Measurements from ENCODE around the gene MYOF.

The MYOF gene

DNA sequence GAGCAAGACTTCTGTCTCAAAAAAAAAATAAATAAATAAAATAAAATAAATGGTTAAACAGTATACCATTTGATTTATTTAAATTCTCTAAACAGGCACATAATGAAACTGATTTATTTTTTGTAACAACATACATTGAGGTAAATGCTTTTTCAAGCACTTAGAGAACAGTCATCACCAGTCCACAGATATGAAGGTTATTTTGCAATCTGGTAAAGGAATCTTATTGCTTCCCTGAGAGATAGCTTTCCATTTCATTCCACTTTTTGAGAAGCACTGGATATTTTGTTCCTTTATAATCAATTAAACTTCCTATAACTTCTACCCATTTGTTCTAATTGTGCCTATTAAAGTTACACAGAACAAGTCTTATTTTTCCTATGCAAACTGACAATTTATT is 19.5 kb upstream of the MYOF start:
- no peak overlapping the region for H3K27ac ChIP-seq (ENCODE audit: low read length)
- H3K27me3 ChIP-seq (ENCODE audit: low read depth, low read length): no peaks in the 10 kb centered on the region
- no peak overlapping the region for H3K4me3 ChIP-seq (ENCODE audit: low read depth in 1 of 2, low read length in 2 of 2)

DNA sequence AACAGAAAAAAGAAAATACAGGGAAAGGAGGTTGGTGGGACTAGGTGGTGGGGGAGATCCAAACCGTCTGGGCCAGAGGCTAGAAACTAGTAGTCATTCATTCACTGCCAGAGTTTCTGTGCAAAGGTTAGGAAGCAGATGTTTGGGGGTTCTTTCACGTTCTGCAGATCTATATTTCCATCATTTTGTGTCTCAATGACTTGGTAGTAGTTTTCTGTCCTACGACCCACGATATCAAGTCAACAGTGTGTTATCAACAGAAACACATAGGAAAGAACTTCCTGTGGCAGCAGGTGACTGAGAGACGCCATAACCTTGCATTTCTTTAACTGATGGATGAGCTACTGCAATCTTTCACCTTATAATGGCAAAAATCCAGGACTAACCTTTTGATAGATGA is 16.0 kb upstream of the MYOF start:
- Histone ChIP-seq H3K4me3 (ENCODE audit: low read depth in 1 of 2, low read length in 2 of 2) (no peak overlapping the region), H3K27ac (ENCODE audit: low read length) (no peak overlapping the region), H3K9me3 (ENCODE audit: control insufficient read depth in 1 of 2, low read length in 2 of 2) (no peaks in the 10 kb centered on the region), H3K27me3 (ENCODE audit: low read depth, low read length) (no peaks in the 10 kb centered on the region), H3K36me3 (ENCODE audit: control insufficient read depth in 1 of 2, insufficient read depth in 2 of 2, low read length in 2 of 2) (no peaks in the 10 kb centered on the region), H3K4me1 (ENCODE audit: control insufficient read depth in 1 of 2, insufficient read depth in 2 of 2, low read length in 2 of 2) (peaks cover 0 to 12% of the 10 kb centered on the region in 2 donors)

More for the DNA sequence above, 19.5 kb upstream of the MYOF start:
- no peaks in the 10 kb centered on the region for H3K36me3 ChIP-seq (ENCODE audit: control insufficient read depth in 1 of 2, insufficient read depth in 2 of 2, low read length in 2 of 2)
- H3K9me3 ChIP-seq (ENCODE audit: control insufficient read depth in 1 of 2, low read length in 2 of 2): no peaks in the 10 kb centered on the region
- peaks cover 0 to 3% of the 10 kb centered on the region in 2 donors for H3K4me1 ChIP-seq (ENCODE audit: control insufficient read depth in 1 of 2, insufficient read depth in 2 of 2, low read length in 2 of 2)

DNA sequence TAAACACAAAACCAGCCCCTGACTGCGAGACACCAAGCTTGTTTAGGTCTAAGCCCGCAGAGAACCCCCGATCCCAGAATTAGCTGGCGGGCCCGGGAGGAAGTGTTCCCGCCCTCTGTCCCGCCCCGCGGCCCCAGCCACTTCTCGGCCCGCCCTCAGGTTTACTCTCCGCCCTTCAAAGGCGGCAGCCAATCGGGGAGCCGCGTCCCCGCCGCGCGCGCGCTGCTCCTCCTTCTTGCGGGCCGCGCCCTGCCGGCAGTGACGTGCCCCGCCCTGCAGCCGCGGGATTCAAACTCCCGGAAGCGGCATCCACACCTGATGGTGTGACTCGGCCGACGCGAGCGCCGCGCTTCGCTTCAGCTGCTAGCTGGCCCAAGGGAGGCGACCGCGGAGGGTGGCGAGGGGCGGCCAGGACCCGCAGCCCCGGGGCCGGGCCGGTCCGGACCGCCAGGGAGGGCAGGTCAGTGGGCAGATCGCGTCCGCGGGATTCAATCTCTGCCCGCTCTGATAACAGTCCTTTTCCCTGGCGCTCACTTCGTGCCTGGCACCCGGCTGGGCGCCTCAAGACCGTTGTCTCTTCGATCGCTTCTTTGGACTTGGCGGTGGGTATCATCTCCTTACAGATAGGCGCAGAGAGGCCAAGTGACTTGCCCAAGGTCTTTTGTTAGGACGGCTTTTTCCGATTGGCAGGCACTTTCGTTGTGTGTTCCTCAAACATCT is 14.3 kb upstream of the MYOF start, which contains the start of gene CEP55:
Gene CEP55 (plus strand): TSS at position 291 of the 720 bp plus-strand sequence. CDS start 3,440 bp downstream, outside the sequence.
- H3K9me3 ChIP-seq (ENCODE audit: control insufficient read depth in 1 of 2, low read length in 2 of 2): no peaks in the 10 kb centered on the region
- H3K27me3 ChIP-seq (ENCODE audit: low read depth, low read length): no peaks in the 10 kb centered on the region
- peaks cover 0 to 12% of the 10 kb centered on the region in 2 donors for H3K4me1 ChIP-seq (ENCODE audit: control insufficient read depth in 1 of 2, insufficient read depth in 2 of 2, low read length in 2 of 2)
- H3K36me3 ChIP-seq (ENCODE audit: control insufficient read depth in 1 of 2, insufficient read depth in 2 of 2, low read length in 2 of 2): no peaks in the 10 kb centered on the region
- no peak within 1 kb of the TSS for H3K27ac ChIP-seq (ENCODE audit: low read length)
- peak within 1 kb of the TSS; percentile 87 to 88 for H3K4me3 ChIP-seq (ENCODE audit: low read depth in 1 of 2, low read length in 2 of 2)

DNA sequence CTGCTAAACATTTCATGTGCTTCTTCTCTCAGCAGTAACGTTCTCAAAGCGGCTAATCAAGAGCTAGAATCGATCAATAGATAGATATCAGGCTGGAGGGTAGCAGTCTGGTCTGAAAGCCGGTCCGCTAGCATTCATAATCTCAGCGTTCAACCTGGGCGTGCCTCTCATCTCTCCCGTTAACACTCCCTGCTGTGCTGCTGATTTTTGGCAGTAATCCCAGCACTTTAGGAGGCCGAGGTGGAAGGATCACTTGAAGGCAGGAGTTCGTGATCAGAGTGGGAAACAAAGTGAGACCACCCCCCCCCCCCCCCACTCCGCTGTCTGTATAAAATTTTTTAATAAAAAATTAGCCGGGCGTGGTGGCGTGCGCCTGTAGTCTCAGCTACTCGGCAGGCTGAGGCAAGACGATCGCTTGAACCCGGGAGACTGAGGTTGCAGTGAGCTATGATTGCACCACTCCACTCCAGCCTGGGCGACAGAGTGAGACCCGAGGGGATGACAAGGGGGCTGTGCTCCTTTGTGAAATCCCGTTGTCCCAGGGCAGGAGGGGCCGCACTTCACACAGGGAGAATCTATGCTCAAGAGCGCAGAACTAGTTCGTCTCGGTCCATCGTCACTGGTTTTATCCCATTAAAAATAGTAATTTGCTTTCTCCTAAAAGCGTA is 13.7 kb upstream of the MYOF start:
- H3K36me3 ChIP-seq (ENCODE audit: control insufficient read depth in 1 of 2, insufficient read depth in 2 of 2, low read length in 2 of 2): no peaks in the 10 kb centered on the region
- H3K4me1 ChIP-seq (ENCODE audit: control insufficient read depth in 1 of 2, insufficient read depth in 2 of 2, low read length in 2 of 2): peaks cover 0 to 12% of the 10 kb centered on the region in 2 donors
- no peak overlapping the region for H3K27ac ChIP-seq (ENCODE audit: low read length)
- no peaks in the 10 kb centered on the region for H3K9me3 ChIP-seq (ENCODE audit: control insufficient read depth in 1 of 2, low read length in 2 of 2)
- peak overlapping the region; percentile 87 to 88 for H3K4me3 ChIP-seq (ENCODE audit: low read depth in 1 of 2, low read length in 2 of 2)
- no peaks in the 10 kb centered on the region for H3K27me3 ChIP-seq (ENCODE audit: low read depth, low read length)

DNA sequence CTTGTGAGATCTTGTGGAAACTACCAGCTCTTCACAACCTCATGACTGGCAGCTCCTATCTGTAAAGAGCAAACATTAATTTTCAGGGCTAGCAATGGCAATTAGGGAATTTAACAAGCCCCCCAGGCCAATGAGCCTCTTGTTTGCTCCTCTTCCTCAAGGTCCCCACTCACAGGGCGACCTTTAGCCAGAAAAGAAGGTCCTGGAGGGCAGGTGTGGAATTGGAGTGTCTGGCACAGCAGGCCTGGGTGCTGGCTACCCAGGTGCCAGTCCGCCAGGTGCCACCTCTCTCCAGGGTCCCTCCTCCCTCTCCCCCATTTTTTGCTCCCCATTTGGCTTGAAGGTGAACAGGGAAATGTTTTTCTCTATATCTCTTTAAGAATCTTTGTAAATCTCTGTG is 12.4 kb upstream of the MYOF start:
- peaks cover 0 to 12% of the 10 kb centered on the region in 2 donors for H3K4me1 ChIP-seq (ENCODE audit: control insufficient read depth in 1 of 2, insufficient read depth in 2 of 2, low read length in 2 of 2)
- no peak overlapping the region for H3K4me3 ChIP-seq (ENCODE audit: low read depth in 1 of 2, low read length in 2 of 2)
- H3K27ac ChIP-seq (ENCODE audit: low read length): no peak overlapping the region
- no peaks in the 10 kb centered on the region for H3K9me3 ChIP-seq (ENCODE audit: control insufficient read depth in 1 of 2, low read length in 2 of 2)
- H3K27me3 ChIP-seq (ENCODE audit: low read depth, low read length): no peaks in the 10 kb centered on the region
- no peaks in the 10 kb centered on the region for H3K36me3 ChIP-seq (ENCODE audit: control insufficient read depth in 1 of 2, insufficient read depth in 2 of 2, low read length in 2 of 2)

DNA sequence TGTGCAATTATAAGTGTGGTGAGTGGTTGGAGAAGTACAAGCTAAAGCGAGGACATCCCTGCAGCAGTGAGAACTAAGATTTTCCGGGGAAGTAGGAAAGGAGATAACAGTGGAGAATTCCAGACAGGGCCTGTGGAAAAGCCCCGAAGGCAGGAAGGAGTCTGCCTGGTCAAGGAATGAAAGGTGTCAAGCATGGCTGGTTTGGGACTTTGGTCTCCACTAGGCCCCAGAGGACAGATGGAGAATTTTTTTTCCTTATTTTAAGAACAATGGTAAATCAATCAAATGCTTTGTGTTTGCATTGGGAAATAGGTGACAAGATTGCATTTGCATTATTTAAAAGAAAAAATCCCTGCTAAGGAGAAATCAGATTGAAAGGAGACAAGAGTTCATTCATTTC is 11.0 kb upstream of the MYOF start:
- H3K27ac ChIP-seq (ENCODE audit: low read length): no peak overlapping the region
- H3K9me3 ChIP-seq (ENCODE audit: control insufficient read depth in 1 of 2, low read length in 2 of 2): no peaks in the 10 kb centered on the region
- H3K36me3 ChIP-seq (ENCODE audit: control insufficient read depth in 1 of 2, insufficient read depth in 2 of 2, low read length in 2 of 2): no peaks in the 10 kb centered on the region

DNA sequence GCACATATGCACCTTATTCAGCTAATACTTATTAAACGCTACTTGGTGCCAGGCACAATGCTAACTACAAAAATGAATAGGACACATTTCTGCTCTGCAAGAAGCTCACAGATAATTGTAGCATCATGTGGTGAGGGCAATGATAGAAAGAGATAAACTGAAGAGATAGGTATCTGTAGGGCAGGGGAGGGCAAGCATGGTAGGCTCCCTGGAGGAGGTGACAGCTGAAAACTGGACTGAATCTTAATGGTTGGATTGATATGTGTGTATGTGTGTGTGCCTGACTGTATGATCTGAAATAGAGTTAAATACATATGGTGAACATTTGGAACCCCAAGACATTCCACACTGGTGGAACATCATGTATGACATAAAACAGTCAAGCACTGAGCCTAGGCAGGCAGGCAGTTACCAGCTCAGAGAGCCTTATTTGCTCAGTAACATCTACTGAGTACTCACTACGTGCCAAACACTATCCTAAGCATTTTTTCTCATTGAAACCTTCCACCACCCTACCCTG is 9.5 kb upstream of the MYOF start:
- Histone ChIP-seq H3K27ac (ENCODE audit: low read length) (no peak overlapping the region), H3K27me3 (ENCODE audit: low read depth, low read length) (no peaks in the 10 kb centered on the region), H3K4me3 (ENCODE audit: low read depth in 1 of 2, low read length in 2 of 2) (no peak overlapping the region), H3K4me1 (ENCODE audit: control insufficient read depth in 1 of 2, insufficient read depth in 2 of 2, low read length in 2 of 2) (peaks cover 0 to 9% of the 10 kb centered on the region in 2 donors), H3K36me3 (ENCODE audit: control insufficient read depth in 1 of 2, insufficient read depth in 2 of 2, low read length in 2 of 2) (no peaks in the 10 kb centered on the region), H3K9me3 (ENCODE audit: control insufficient read depth in 1 of 2, low read length in 2 of 2) (no peaks in the 10 kb centered on the region)

More for the DNA sequence above, 11.0 kb upstream of the MYOF start:
- H3K4me3 ChIP-seq (ENCODE audit: low read depth in 1 of 2, low read length in 2 of 2): no peak overlapping the region
- H3K27me3 ChIP-seq (ENCODE audit: low read depth, low read length): no peaks in the 10 kb centered on the region
- peaks cover 0 to 12% of the 10 kb centered on the region in 2 donors for H3K4me1 ChIP-seq (ENCODE audit: control insufficient read depth in 1 of 2, insufficient read depth in 2 of 2, low read length in 2 of 2)

DNA sequence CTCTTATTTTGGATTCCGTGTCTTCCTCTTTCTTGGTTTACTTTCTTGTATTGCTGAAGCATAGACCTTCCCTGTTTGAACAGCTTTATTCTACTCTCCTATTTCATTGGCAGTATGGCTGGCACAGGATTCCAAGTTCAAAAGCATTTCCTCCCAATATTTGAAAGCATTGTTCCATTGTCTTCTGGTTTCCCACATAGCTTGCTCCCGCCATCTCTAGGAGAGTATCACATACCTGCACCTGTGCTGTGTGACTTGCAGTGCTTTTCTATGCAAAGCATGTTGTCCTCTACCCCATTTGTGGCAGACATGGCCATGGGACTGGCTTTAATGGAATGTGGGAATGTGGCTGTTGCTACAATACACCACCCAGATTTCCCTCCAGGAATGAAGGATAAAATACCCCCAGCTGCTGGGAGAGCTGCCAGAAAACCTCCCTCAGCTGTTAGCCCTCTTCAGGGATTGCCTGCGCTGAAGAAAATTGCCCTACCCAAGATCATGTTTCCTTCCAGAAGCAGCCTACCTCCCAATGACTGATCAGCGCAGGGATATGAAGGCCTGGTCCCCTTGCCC is 6.9 kb upstream of the MYOF start:
- Histone ChIP-seq H3K27ac (ENCODE audit: low read length) (no peak overlapping the region), H3K4me1 (ENCODE audit: control insufficient read depth in 1 of 2, insufficient read depth in 2 of 2, low read length in 2 of 2) (no peaks in the 10 kb centered on the region), H3K27me3 (ENCODE audit: low read depth, low read length) (no peaks in the 10 kb centered on the region), H3K9me3 (ENCODE audit: control insufficient read depth in 1 of 2, low read length in 2 of 2) (no peaks in the 10 kb centered on the region), H3K4me3 (ENCODE audit: low read depth in 1 of 2, low read length in 2 of 2) (no peak overlapping the region), H3K36me3 (ENCODE audit: control insufficient read depth in 1 of 2, insufficient read depth in 2 of 2, low read length in 2 of 2) (no peaks in the 10 kb centered on the region)

DNA sequence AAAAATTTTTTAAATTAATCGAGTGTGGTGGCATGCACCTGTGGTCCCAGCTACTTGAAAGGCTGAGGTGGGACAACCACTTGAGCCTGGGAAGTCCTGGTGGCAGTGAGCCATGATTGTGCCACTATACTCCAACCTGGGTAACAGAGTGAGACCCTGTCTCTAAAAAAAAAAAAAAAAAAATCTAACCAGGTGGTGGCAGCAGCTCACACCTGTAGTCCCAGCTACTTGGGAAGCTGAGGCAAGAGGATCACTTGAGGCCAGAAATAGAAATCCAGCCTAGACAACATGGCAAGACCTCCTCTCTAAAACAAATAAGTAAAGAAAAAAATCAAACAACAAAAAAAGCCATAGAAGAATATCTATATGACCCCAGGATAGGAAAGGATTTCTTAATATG is 3.6 kb upstream of the MYOF start:
- H3K4me1 ChIP-seq (ENCODE audit: control insufficient read depth in 1 of 2, insufficient read depth in 2 of 2, low read length in 2 of 2): no peaks in the 10 kb centered on the region
- peaks cover 0 to 13% of the 10 kb centered on the region in 2 donors for H3K36me3 ChIP-seq (ENCODE audit: control insufficient read depth in 1 of 2, insufficient read depth in 2 of 2, low read length in 2 of 2)
- H3K27ac ChIP-seq (ENCODE audit: low read length): no peak overlapping the region
- H3K9me3 ChIP-seq (ENCODE audit: control insufficient read depth in 1 of 2, low read length in 2 of 2): no peaks in the 10 kb centered on the region
- no peak overlapping the region for H3K4me3 ChIP-seq (ENCODE audit: low read depth in 1 of 2, low read length in 2 of 2)
- H3K27me3 ChIP-seq (ENCODE audit: low read depth, low read length): no peaks in the 10 kb centered on the region

DNA sequence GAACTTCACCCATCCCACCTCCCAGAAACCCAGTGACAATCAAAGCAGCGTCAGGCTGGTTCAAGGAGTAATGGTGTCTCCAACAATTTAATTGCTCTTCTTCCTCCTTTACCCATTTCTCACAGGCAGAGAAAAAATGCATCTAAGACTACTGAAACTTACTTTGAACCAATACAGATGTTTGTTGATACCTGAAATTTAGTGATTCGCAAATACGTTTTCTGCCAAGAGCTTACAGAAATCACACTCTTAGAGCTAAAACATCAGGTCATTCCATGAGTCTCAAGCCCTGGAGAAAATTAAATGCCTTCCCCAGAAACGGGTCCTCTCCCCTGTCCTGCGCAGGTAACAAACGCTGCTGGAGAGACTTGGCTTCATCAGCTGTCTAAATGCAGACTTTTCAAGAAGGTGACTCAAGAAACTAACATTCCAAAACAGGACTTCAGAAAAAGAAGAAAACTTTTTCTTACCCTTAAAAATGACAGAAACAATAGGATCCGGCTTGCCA is 443 bp downstream of the MYOF start:
- Histone ChIP-seq H3K4me3 (ENCODE audit: low read depth in 1 of 2, low read length in 2 of 2) (peak overlapping the region; percentile 80 to 96), H3K27me3 (ENCODE audit: low read depth, low read length) (no peaks in the 10 kb centered on the region), H3K27ac (ENCODE audit: low read length) (peak overlapping the region; percentile 98), H3K9me3 (ENCODE audit: control insufficient read depth in 1 of 2, low read length in 2 of 2) (no peaks in the 10 kb centered on the region), H3K4me1 (ENCODE audit: control insufficient read depth in 1 of 2, insufficient read depth in 2 of 2, low read length in 2 of 2) (peaks cover 0 to 14% of the 10 kb centered on the region in 2 donors), H3K36me3 (ENCODE audit: control insufficient read depth in 1 of 2, insufficient read depth in 2 of 2, low read length in 2 of 2) (peaks cover 0 to 13% of the 10 kb centered on the region in 2 donors)

DNA sequence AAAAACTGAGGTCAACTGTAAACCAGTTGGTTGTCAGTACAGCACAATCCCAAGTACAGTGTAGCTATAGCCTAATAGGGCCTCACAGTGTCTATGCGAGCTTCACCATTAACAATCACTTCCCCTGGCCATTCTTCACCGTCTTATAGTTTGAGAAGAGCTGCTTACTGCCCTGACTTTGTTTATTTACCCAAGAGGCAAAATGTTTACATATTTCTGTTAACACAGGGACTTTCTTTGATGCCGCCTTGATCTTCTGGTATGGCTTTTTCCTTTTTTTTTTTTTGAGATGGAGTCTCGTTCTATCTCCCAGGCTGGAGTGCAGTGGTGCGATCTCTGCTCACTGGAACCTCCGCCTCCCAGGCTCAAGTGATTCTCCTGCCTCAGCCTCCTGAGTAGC is 3.3 kb downstream of the MYOF start:
- H3K9me3 ChIP-seq (ENCODE audit: control insufficient read depth in 1 of 2, low read length in 2 of 2): no peaks in the 10 kb centered on the region
- H3K27ac ChIP-seq (ENCODE audit: low read length): peak overlapping the region; percentile 60
- H3K27me3 ChIP-seq (ENCODE audit: low read depth, low read length): no peaks in the 10 kb centered on the region
- peak overlapping the region in 1 of 2 donors; percentile 80 for H3K4me3 ChIP-seq (ENCODE audit: low read depth in 1 of 2, low read length in 2 of 2)
- H3K4me1 ChIP-seq (ENCODE audit: control insufficient read depth in 1 of 2, insufficient read depth in 2 of 2, low read length in 2 of 2): peaks cover 0 to 35% of the 10 kb centered on the region in 2 donors
- H3K36me3 ChIP-seq (ENCODE audit: control insufficient read depth in 1 of 2, insufficient read depth in 2 of 2, low read length in 2 of 2): peaks cover 0 to 13% of the 10 kb centered on the region in 2 donors
